NCI-H2171 (cell line): ENCODE data around the gene FYN.
A peak's percentile ranks its signal among the peaks of the same experiment; 100 is the strongest.
"Not testable (repeated sequence)": the region's sequence is repeated elsewhere in the genome, so short reads cannot be mapped to it uniquely, and the experiment has no call there.

Experiments used
- DNase-seq: peaks from one replicate; lab custom pipeline; 2025; lab: John Stamatoyannopoulos, UW

The FYN gene

DNA sequence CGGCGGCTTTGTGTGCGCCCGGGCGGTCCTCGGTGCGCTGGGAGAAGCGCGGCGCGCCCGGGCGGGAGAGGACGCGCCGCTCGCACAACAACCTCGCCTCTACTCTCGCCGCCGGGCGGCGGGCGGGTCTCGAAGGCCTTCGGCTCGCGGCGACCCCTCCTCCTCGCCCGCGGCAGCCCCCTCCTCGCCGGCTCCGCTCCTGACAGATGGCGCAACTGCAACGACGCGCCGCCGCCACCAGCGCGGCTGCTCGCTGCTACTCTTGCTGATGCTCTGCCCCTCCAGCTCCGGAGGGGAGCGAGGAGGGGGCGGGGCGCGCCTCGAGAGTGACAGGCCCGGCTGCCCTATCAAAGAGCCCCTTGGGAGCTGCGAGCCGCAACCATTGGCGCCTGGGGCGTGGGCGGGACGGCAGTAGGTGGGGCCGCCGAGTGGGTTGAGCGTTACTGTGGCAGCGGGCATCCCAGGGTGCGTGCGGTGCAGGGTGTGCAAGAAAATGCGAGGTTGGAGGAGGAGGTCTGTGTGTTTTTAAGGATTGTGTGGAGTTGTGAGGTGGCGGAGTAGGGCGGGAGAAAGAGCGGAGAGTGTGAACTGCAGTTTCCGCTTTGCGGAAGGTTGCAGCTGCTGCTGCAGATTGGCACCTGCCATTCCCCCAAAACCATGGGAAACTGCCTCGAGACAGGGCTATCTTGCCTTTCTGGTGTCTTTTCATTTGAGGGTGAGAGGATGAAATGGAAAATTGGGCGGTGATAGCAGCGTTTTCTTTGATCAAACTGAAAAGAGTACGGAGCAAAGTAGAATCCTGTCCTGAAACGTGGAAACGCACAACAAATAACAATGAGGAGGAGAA lies at the start of gene FYN:
FYN (minus strand) TSS at position 275 of the 847 bp plus-strand sequence. CDS start 153,401 bp downstream, outside the sequence.
- peak; percentile 99 for DNase-seq

GRCh38 chr6:111922454-111923297 lies 49.4 kb upstream of the FYN start:
- DNase-seq, result peak; percentile 6

DNA sequence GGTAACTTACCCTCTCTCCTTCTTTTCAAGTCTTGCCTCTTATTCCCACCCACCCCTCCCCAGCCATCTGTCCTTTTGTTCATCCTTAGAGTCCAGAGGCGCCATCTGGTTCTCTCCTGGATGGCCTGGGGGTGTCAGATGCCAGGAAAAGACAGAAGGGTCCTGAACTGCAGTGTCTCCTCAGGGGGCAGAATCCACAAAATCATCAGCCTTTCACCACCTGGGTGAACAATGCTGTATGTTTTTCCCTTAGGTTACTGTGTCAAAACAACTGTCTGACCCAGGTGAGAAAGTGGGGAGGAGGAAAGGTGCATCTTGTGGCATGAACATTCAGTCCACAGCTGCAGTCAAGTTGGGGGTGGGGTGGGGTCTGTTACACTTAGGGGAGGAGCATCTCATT lies 47.9 kb upstream of the FYN start:
- DNase-seq, result peak; percentile 86

- no peak for DNase-seq
These were observed 47.3 kb upstream of the FYN start for GRCh38 chr6:111920578-111920977.

DNA sequence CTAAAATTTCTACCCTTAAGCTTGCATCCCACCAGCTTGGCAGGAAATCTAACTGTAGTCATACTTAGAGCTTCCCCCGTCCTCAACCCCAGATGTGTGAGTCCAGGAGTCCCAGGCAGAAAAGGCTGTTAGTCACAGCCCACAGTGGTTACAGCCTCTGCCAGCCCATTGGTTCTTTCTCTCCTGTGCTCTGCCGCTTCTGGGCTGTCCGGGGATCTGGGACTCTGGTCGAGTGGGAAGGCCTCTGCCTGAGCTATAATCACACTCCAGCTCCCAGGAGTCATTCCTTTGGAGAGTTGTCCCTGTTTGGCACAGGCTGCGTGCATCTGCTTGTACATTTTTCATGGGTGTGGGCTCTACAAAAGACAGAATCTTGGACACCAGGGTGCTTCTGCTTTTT lies 45.6 kb upstream of the FYN start:
- DNase-seq, result no peak

DNA sequence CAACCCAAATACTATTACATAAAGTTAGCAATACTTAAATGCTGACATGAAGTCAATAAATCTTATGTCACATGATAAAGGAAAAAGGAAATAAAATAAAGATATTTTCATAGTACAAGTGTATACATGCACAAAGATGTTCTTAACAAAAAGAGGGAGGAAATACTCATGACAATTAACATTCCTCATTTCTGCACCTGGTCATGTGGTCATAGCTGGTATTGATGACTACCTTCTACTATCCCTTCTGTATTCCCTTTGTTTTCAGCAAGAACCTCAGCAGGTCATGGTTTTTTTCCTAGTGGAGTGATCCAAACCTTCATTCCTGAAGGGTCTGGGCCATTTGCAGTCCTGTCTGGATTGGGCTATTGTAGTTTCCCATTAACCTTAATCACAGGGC lies 43.5 kb upstream of the FYN start:
- DNase-seq, result no peak

- DNase-seq, result no peak
These were observed 41.4 kb upstream of the FYN start for GRCh38 chr6:111914617-111915016.

DNA sequence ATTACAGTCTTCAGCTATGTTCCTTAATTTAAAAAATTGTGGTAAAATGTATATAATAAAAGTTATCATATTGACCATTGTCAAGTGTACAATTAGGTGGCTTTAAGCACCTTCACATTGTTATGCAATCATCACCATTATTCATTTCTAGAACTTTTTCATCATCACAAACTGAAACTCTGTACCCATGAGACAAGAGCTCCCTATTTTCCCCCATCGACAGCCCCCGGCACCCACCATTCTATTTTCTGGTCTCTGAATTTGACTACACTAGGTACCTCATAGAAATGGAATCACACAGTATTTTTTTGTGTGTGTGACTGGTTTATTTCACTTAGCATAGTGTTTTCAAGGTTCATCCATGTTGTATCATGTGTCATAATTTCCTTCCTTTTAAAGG lies 39.7 kb upstream of the FYN start:
- no peak for DNase-seq

GRCh38 chr6:111911428-111911827 lies 38.2 kb upstream of the FYN start:
- DNase-seq, result no peak

DNA sequence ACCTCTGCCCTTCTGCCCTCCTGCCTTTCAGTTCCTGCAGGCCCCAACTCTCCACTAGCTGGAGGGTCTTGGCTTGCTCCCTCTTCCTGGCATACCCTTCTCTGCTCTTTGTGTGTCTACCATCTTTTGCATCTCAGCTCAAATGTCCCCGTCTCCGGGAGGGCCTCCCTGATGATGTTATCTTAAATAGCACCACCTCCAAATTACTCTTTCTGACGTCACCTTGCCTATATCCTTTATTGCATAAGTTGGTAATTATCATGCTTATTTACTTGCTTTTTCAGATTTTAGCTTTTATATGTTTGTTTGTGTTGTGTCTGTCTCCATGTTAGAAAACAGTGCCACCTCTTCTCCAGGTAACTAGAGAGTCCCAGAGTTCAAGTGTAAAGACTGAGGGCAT lies 36.0 kb upstream of the FYN start:
- DNase-seq, result no peak

GRCh38 chr6:111908365-111908764 lies 35.1 kb upstream of the FYN start:
- DNase-seq, result not testable (repeated sequence)

GRCh38 chr6:111900735-111901134 lies 27.5 kb upstream of the FYN start:
- DNase-seq, result no peak

GRCh38 chr6:111899531-111899930 lies 26.3 kb upstream of the FYN start:
- no peak for DNase-seq

DNA sequence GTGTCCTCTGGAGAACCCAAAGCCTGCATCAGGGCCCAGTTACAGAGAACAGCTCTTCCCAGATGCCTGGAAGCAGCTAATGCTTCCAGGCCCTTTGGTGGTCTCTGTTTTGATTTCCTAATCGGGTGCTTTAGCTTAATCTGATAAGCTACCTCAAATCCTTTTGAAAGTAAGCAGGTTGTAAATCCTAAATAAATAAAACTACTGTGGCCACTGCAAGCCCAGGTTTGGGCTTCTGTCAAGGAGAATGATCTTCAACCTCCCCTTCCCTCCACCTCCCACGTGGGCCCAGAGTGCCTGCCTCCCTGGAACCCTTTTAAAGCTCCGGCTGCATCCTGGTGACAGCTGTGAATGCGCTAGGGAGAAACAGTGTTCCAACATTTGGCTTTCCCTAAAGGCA lies 25.2 kb upstream of the FYN start:
- DNase-seq, result peak; percentile 15

DNA sequence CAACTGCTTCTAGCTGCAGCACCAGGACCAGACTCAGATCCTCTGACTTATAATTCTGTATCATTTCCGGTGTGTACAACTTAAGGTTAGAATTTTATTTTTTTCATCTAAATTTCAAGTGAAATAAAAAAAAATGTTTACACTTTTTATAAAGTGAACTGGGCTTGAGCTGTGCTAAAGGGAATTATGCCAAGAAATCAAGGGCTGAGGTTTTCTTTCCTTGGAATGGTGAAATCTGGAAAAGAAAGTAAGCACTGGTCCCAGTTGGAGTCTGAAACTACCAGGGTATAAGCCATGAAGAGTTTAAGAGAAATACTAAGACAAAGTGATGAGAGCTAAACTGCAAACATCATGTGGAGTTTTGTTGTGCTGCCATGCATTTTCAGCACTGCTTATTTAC lies 21.7 kb upstream of the FYN start:
- DNase-seq, result no peak

DNA sequence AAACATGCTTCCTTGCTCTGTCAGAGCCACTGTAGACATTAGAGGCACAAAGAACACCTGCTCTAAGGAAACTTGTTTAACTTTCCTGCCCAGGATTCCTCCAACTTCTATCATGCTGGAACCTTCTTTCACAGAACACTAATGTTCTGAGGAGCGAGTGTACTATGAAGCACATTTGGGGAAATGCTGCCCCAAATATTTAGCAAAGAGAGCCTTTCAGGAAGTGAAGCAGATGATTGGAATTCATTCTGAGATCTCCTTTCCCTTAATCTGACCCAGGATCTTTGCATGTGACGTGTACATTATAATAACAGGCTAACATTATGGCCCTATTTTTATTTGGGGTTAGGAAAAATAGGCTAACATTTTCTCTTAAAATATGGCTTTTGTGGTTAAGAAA lies 21.0 kb upstream of the FYN start:
- DNase-seq, result no peak

GRCh38 chr6:111892431-111892830 lies 19.2 kb upstream of the FYN start:
- DNase-seq, result no peak

DNA sequence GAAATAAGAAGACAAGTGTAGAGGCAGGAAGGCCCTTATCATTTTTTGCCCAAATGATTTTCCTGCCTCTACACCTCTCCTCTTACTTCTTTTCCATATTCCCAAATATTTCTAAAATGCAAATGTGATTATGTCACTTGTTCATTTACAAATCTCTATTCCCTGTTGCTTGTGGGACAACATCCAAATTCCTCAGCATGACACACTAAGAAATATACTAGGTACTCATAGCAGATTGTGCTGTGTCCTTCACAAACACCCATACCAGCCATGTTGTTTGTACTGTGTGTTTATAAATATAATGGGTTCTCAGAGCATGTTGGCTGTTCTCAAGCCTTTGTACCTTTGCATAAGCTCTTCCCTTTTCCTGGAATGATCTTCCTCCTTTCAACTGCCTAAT lies 17.7 kb upstream of the FYN start:
- DNase-seq, result no peak

DNA sequence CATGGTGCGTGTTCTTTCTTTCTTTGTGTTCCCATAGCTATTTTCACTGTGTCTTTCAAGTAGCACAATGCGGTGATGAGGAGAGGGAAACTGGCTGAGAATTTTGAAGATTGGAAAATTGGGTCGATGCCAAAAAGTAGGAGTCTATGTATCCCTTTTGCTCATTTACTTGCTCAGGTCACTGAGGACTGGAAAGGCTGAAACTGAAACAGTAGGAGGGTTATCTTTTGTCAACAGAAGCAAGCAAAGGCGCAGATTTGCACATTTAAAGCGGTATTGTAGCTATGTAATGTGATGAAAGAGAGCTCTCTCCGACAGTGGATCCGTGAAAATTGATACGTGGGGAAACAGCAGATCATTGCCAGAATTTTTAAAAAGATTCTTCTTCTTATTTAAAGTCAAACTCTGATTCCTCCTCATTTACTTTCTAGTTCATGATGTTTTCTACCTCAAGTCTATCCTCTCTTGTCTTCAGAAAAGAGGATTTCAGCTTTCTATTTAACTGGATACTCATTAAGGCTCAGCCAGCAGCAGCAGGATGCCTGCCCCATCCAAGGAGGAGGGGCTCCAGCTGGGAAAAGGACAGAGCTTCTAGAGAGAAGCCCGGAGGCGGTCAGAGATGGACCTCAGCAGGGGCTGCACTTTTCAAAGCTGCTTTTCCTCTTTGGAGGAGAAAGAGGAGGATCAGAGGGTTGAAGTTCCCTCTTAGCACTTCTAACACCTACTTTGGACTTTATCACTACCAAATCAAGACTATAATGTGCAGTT lies 15.9 kb upstream of the FYN start:
- peak; percentile 6 for DNase-seq

GRCh38 chr6:111886793-111887192 lies 13.5 kb upstream of the FYN start:
- not testable (repeated sequence) for DNase-seq

DNA sequence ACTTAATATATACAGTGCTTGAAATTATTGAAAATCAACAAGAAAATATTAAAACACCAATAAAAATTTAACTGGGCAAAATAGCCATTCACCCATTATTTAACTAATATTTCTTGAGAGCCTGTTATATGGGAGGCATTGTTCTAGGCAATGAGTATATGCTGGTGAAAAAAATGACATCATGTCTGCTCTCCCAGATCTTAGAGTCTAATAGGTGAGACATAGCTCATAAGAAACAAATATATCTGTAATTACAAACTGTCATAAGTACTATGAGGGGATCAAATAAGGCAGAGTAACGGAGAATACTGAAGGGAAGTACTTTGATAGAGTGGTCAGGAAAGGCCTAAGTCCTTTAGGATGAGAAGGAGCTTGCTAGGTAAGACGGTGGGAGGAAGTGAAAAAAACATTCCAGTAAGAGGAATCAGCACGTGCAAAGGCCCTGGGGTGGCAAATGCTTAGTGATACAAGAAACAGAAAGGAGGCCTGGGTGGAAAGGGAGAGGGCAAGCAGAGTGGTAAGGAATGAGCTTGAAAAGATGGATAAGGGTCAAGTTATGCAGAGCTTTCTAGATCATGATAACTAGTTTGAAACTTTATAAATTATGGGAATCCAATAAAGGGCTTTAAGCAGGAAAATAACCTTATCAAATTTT lies 12.2 kb upstream of the FYN start:
- no peak for DNase-seq

DNA sequence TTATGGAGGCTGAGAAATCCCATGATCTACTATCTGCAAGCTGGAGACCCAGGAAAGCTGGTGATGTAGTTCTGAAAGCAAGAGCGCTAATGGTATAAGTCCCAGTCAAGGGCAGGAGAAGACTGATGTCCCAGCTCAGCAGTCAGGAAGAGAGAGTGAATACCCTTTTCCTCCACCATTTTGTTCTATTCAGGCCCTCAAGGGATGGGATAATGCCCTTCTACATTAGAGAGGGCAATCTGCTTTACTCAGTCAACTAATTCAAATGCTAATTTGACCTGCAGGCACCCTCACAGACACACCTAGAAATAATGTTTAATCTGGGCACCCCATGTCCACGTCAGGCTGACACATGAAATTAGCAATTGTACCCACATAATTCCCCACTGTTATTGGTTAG lies 10.8 kb upstream of the FYN start:
- DNase-seq, result no peak
